Common myeloid progenitor, CD34-positive (primary cell): Measurements from ENCODE around the gene KLHDC9. TPM values are rescaled to one million over a fixed set of nuclear protein-coding genes. Genes with fewer than 3 reads are reported as not detected.
A peak's percentile ranks its signal among the peaks of the same experiment; 100 is the strongest.

Experiments
- CTCF ChIA-PET: fragments of 350-600 bp; sonication (Branson Sonifier 250); formaldehyde crosslinking; loops from one replicate; lab custom pipeline; 2021; ENCODE audit warnings: antibody characterized with exemption; lab: Charles Lee
- POLR2A ChIA-PET: fragments of 350-600 bp; sonication (Branson Sonifier 250); formaldehyde crosslinking; loops from one replicate; lab custom pipeline; 2021; ENCODE audit warnings: antibody characterized with exemption; lab: Charles Lee
- DNase-seq, 3 donors: peaks; one replicate each; pipeline versions ENCODE4 v3.0.0 to v3.0.0-alpha.2; 2013
- H3K27ac ChIP-seq, 2 experiments: 1 replicate in 1 of 2; 2 replicates in 1 of 2; pipeline ENCODE4 v1.7.0; 2013; ENCODE audit warnings: inconsistent platforms in 2 of 2, low read length in 2 of 2, mild to moderate bottlenecking in 2 of 2, low read depth in 1 of 2, moderate library complexity in 1 of 2; ENCODE audit not compliant: severe bottlenecking in 2 of 2, insufficient read depth in 1 of 2, poor library complexity in 1 of 2
- H3K27me3 ChIP-seq, 5 experiments: replicated peaks in 2 of 5; 1 replicate in 3 of 5; 2 replicates in 2 of 5; pipeline versions ENCODE4 v1.6.1 to v1.7.0; 2013; ENCODE audit warnings: low read length in 4 of 5, mild to moderate bottlenecking in 2 of 5, moderate library complexity in 2 of 5, inconsistent platforms in 1 of 5; ENCODE audit not compliant: insufficient read depth in 5 of 5, control insufficient read depth in 4 of 5
- H3K36me3 ChIP-seq, 4 experiments: 1 replicate in 2 of 4; 2 replicates in 2 of 4; pipeline versions ENCODE4 v1.6.1 to v1.7.0; 2013; ENCODE audit warnings: low read length in 3 of 4, control low read depth in 1 of 4, mild to moderate bottlenecking in 1 of 4; ENCODE audit not compliant: control insufficient read depth in 4 of 4, insufficient read depth in 4 of 4
- H3K4me1 ChIP-seq, 4 experiments: 1 replicate in 3 of 4; 2 replicates in 1 of 4; pipeline versions ENCODE4 v1.6.1 to v1.7.1; 2013; ENCODE audit warnings: low read length in 3 of 4, mild to moderate bottlenecking in 3 of 4, control low read depth in 1 of 4, inconsistent platforms in 1 of 4, moderate library complexity in 1 of 4; ENCODE audit not compliant: control insufficient read depth in 4 of 4, insufficient read depth in 4 of 4; ENCODE audit errors: control extremely low read depth in 1 of 4
- H3K4me3 ChIP-seq, 7 experiments: 1 replicate in 4 of 7; 2 replicates in 3 of 7; pipeline versions ENCODE4 v1.5.1 to v1.7.0; 2013; ENCODE audit warnings: mild to moderate bottlenecking in 7 of 7, low read length in 6 of 7, moderate library complexity in 6 of 7, inconsistent platforms in 2 of 7, low read depth in 2 of 7, control low read depth in 1 of 7; ENCODE audit not compliant: insufficient read depth in 4 of 7, control insufficient read depth in 1 of 7; ENCODE audit errors: extremely low read depth in 1 of 7
- H3K9me3 ChIP-seq, 5 experiments: 1 replicate in 4 of 5; 2 replicates in 1 of 5; pipeline versions ENCODE4 v1.6.1 to v1.7.1; 2013; ENCODE audit warnings: low read length in 4 of 5, mild to moderate bottlenecking in 2 of 5, inconsistent platforms in 1 of 5, low read depth in 1 of 5, moderate library complexity in 1 of 5; ENCODE audit not compliant: control insufficient read depth in 4 of 5, insufficient read depth in 2 of 5; ENCODE audit errors: control extremely low read depth in 1 of 5
- WGBS: methylation state at CpG from one replicate; pipeline ENCODE4 v1.1.5; 2013; ENCODE audit not compliant: insufficient coverage; 5-methylcytosine and 5-hydroxymethylcytosine counted together
- polyA plus RNA-seq: library from polyadenylated mRNA; unstranded; fragments of 120-200 nt; gene quantifications from one replicate; pipeline ENCODE4 v1.2.1, GENCODE V29; 2013

The KLHDC9 gene
- 3.1 TPM for polyA plus RNA-seq

DNA sequence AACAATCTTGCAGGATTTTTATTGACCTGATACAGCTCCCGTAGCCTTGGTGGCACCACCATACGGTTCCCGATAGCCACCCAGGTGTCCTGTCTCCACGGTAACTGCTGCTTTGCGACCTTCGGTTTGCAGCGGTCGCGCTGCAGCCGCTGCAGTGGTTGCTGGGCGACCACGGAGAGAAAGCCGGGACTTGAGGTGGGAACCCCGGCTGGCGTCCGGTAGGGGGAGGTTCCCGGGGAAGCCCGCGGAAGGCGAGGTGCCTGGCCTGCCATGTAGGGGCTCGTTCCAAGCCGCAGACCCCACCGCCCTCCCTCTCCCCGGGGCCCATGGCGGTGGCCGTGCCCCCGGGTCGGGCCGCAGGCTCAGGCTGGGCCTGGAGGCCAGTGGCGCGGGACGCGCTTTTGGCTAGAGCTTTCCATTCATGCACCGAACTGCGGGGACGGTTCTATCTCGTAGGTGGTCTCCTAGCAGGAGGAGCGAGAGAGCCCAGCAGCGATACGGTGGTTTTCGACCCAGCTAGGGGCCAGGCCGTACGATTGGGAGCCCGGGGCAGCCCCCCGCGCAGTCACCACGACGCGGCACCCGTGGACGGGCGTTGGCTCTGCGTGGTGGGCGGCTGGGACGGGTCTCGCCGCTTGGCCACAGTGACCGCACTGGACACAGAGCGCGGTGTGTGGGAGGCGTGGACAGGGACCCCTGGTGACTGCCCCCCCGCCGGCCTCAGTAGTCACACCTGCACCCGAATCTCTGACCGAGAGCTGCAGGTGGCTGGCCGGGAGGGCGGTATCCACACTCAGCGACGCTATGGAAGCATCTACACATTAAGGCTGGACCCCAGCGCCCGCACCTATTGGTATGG, at the start of gene KLHDC9:
Gene KLHDC9, plus strand, starts transcription at position 152 of the 859 bp plus-strand sequence. Its CDS starts 175 bp downstream, at position 327.
- H3K27me3 ChIP-seq: no peaks in the 10 kb centered on the region
- POLR2A ChIA-PET: interaction anchor here (0.9 to 2.9 kb wide), 7 partner anchors 20 to 59 kb away, joined by 3 to 30 read pairs (median 4); partner anchors contain the start of genes ARHGAP30, NIT1, PFDN2 and TSTD1
- H3K27ac ChIP-seq: peak within 1 kb of the TSS in 1 of 2 experiments; percentile 50
- DNase-seq: peak; percentile 86 to 89 (median 86)
- H3K4me1 ChIP-seq: peaks cover 0 to 20% (median 20%) of the 10 kb centered on the region in 4 experiments
- H3K4me3 ChIP-seq: peak within 1 kb of the TSS; percentile 59 to 91 (median 74)
- peaks cover 10 to 34% (median 25%) of the 10 kb centered on the region in 4 experiments for H3K36me3 ChIP-seq
- no peaks in the 10 kb centered on the region for H3K9me3 ChIP-seq
- 6% methylated on average over 62 of the region's 71 CpGs for WGBS
- CTCF ChIA-PET: interaction anchor here (0.6 to 11.7 kb wide), 29 partner anchors 7 to 1226 kb away, joined by 3 to 297 read pairs (median 5); partner anchors contain the start of genes ARHGAP30, DEDD, F11R and NIT1

- POLR2A ChIA-PET: no interaction called here
- Histone ChIP-seq H3K9me3 (no peaks in the 10 kb centered on the region), H3K4me1 (peaks cover 8 to 23% (median 15%) of the 10 kb centered on the region in 4 experiments), H3K4me3 (no peak overlapping the region), H3K27ac (no peak overlapping the region), H3K27me3 (no peaks in the 10 kb centered on the region), H3K36me3 (peaks cover 28 to 65% (median 49%) of the 10 kb centered on the region in 4 experiments)
- WGBS: 100% methylated on average over 3 of the region's 5 CpGs
- CTCF ChIA-PET: interaction anchor here (0.5 kb wide), 1 partner anchor 48 kb away, joined by 3 read pairs; no protein-coding TSS in a partner anchor
- no peak for DNase-seq
Observed at GRCh38 chr1:161048949-161049722, 49.0 kb upstream of the KLHDC9 start.

DNA sequence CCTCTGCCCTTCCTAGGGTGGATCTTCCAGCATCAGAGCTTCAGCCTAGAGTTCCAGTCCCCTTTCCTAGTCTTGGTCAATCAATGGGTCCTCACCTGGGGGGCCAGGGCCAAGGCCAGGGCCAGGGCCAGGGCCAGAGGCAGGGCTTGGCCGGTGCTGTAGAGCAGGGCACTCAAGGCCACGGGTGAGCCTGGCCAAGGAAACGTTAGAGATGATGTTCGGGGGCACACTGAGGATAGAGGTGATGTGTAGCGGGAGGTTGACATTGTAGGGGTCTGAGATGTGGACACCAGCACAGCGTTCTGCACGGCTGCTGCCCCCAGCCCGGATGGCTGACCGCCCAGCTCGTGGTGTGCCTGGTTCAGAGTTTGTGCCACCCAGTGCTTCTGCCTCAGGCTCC, 46.9 kb upstream of the KLHDC9 start:
- 95% methylated on average over 7 of the region's 10 CpGs for WGBS
- Histone ChIP-seq H3K27me3 (no peaks in the 10 kb centered on the region), H3K9me3 (no peaks in the 10 kb centered on the region), H3K4me3 (no peak overlapping the region), H3K27ac (no peak overlapping the region), H3K36me3 (peaks cover 36 to 82% (median 65%) of the 10 kb centered on the region in 4 experiments), H3K4me1 (peaks cover 5 to 11% (median 9%) of the 10 kb centered on the region in 4 experiments)
- CTCF ChIA-PET: interaction anchor here (1.3 to 1.5 kb wide), 4 partner anchors 9 to 88 kb away, joined by 3 to 4 read pairs (median 4); no protein-coding TSS in a partner anchor
- DNase-seq: no peak
- POLR2A ChIA-PET: no interaction called here

GRCh38 chr1:161052899-161053298, 45.3 kb upstream of the KLHDC9 start:
- POLR2A ChIA-PET: no interaction called here
- no peaks in the 10 kb centered on the region for H3K9me3 ChIP-seq
- H3K4me3 ChIP-seq: no peak overlapping the region
- DNase-seq: no peak
- H3K27ac ChIP-seq: no peak overlapping the region
- H3K4me1 ChIP-seq: no peaks in the 10 kb centered on the region
- no peaks in the 10 kb centered on the region for H3K27me3 ChIP-seq
- CTCF ChIA-PET: interaction anchor here (1.4 kb wide), 1 partner anchor 9 kb away, joined by 4 read pairs; no protein-coding TSS in a partner anchor
- WGBS: 100% methylated on average over 1 of the region's 3 CpGs
- peaks cover 33 to 88% (median 72%) of the 10 kb centered on the region in 4 experiments for H3K36me3 ChIP-seq

DNA sequence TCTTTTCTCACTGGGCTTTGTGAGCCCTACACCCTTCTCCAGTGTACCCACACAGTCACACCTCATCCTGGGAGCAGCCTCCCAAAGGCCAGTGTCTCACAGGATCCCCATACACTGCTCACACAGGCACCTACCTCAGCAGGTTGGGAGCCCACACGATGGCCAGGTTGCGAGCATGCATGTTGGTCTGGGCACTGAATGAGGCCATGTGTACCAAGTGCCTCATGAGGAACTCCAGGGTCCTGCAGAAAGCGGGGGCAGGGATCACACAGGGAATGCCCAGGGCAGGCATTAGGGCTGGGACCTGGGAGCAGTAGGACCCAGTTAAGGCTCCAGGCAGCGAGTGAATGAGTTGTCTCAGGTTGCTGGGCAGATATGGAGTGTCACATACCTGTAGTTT, 43.9 kb upstream of the KLHDC9 start:
- DNase-seq: no peak
- no peaks in the 10 kb centered on the region for H3K4me1 ChIP-seq
- H3K27ac ChIP-seq: no peak overlapping the region
- CTCF ChIA-PET: interaction anchor here (1.1 to 2.2 kb wide), 4 partner anchors 14 to 36 kb away, joined by 3 to 10 read pairs (median 3); no protein-coding TSS in a partner anchor
- H3K36me3 ChIP-seq: peaks cover 33 to 80% (median 64%) of the 10 kb centered on the region in 4 experiments
- no peak overlapping the region for H3K4me3 ChIP-seq
- no peaks in the 10 kb centered on the region for H3K27me3 ChIP-seq
- no peaks in the 10 kb centered on the region for H3K9me3 ChIP-seq
- POLR2A ChIA-PET: no interaction called here
- whole genome bisulfite sequencing: 97% methylated on average over 4 of the region's 4 CpGs

DNA sequence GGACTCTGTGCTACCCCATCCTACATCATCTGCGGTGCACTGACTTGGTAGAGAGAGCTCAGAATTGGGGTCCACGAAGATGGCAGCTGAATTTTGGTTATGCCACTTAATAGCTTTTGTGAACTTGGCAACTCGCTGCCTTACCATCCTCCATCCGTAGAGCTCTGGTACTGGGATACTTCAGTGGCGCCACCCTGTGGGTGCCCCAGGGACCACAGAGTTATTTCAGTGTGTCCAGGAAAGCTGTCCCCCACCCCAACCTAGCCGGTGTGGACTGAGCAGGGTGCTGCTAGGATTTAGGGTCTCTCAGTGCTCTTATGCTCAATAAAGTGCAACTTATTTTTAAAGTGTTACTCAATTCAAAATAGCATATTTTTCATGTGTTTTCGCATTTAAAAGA, 43.4 kb upstream of the KLHDC9 start:
- H3K27me3 ChIP-seq: no peaks in the 10 kb centered on the region
- H3K36me3 ChIP-seq: peaks cover 35 to 80% (median 64%) of the 10 kb centered on the region in 4 experiments
- H3K4me3 ChIP-seq: no peak overlapping the region
- H3K27ac ChIP-seq: no peak overlapping the region
- DNase-seq: no peak
- 84% methylated on average over 6 of the region's 7 CpGs for WGBS
- H3K9me3 ChIP-seq: no peaks in the 10 kb centered on the region
- POLR2A ChIA-PET: no interaction called here
- H3K4me1 ChIP-seq: no peaks in the 10 kb centered on the region
- CTCF ChIA-PET: interaction anchor here (0.7 to 2.2 kb wide), 8 partner anchors 8 to 84 kb away, joined by 3 to 10 read pairs (median 4); partner anchors contain the start of genes ARHGAP30 and F11R
